HTERT RPE-1 (cell line): Measurements from ENCODE around the gene TEX12.
"Not testable (repeated sequence)": the region's sequence is repeated elsewhere in the genome, so short reads cannot be mapped to it uniquely, and the experiment has no call there.

Experiments
- in situ Hi-C: fragments of 300-500 bp; cut with MboI; formaldehyde crosslinking; loops from 4 replicates; pipeline ENCODE4 v1.14.3; 2020; ENCODE audit warnings: low sequenced_read_pairs

The TEX12 gene

DNA sequence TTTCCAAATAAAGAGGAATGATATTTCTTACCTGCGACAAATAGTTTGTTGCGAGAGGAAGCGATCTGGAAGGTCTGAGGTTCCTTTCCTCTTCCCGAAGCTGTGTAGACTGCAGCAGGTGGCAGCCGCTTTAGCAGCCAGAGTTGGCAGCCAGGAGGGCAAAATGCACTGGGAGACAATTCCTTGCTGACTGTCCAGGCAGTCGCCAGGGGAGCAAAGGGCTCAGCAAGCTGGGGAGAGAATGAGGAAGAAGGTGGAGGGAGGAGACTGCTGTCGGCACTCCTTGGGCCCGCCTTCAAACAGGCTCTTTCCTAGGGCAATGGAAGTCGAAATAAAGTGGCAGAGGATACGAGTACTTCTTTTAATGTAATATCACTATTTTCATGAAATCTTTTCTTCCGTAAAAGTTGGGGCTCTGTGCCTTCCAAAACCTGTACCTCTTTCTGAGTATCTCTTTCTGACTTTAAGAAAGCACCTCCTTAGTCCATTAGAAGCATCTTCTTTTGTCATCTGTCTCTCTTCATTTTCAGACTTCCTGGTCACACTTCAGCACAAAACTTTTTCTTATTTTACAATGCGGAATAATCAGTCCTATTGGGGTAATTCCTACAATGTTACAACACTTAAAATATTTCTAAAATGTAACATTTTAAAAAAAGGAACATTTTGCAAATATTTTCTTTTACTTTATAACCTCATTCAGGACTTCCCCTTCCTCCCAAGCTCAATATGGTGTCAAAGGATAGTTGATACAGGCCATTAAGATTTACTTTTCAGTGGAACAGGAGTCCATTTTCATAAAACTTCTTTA lies 3.1 kb upstream of the TEX12 start, which contains the start of gene IL18:
TSS of gene IL18 (minus strand) at position 220 of the 811 bp plus-strand sequence. CDS start 9,041 bp downstream, outside the sequence.
- in situ Hi-C loops, result no loop called here

DNA sequence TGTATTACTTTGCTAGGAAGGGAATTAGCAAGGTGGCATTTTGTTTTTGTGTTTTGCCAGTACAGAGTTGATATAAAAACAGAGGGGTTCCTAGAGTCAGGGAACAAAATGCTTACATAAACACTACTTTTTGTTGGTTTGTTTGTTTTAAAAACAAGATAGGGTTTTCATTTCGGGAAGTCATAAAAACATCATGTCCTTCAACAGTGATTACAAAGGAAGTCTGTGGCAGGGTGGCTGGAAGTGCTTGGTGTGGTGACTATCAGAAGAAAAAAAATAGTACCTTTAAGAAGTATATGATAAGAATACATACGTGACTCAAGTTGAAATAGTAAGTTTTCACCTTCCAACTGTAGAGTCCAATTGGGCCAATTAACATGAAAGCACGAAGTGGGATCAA lies 2.1 kb upstream of the TEX12 start:
- in situ Hi-C loops, result no loop called here

DNA sequence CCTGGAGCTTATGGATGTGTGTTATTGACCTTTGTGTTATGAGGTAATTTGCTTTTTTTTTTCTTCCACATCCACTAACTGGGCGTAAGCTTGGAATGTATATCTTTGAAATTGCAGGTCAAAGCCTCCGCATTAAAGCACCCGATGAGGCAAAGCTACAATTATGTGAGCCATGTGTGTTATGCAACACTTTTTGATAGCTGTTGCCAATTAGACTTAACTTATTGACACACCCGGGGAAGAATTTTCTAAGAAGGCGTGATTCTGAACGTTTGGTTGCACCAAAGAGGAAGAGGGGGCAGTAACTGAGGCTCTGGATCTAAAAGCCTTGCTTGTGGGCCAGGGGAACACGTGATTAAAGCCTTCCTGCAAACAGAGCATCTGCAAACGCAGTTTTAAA lies 610 bp upstream of the TEX12 start:
- in situ Hi-C loops, result no loop called here

DNA sequence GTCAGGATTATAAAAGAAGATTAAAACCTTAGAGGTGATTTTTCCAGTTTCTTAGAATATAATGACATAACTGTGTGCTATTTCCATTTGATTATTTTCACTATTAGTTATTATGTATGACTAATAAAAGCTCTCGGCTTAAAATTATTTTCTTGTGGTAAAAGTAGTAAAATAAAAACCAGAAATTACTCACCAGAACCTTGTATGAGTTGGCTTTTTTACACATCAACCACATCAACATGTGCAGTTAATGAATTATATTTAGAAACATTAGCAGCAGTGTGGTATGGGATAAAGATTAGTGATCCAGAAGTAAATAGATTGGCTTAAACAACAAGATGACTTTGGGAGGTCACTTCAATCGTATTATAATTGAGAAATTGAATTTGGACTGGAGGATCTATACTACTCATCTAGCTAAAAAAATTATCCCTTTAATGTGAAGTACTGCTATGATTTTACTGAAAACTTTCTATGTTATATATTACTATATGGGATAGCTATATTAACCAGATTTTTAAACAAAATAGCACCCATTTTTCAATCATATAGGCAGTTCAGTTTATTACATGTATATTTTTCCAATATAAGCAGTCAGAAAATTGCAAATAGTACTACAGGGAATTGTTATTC lies 5.3 kb downstream of the TEX12 start:
- in situ Hi-C loops, result no loop called here

DNA sequence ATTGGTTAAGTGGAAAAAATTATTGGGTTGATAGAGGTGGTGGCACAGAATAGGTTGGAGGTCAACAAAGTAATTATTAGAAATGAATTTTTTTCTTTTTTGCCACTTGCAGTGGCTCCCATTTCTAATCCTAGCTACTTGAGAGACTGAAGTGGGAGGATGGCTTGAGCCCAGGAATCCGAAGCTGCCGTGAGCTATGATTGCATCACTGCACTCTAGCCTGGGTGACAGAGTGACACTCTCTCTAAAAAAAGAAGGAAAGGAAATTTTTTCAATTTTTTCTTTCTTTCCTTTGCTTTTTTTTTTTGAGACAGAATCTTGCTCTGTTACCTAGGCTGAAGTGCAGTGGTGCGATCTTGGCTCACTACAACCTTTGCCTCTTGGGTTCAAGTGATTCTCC lies 6.0 kb downstream of the TEX12 start:
- in situ Hi-C loops, result no loop called here

DNA sequence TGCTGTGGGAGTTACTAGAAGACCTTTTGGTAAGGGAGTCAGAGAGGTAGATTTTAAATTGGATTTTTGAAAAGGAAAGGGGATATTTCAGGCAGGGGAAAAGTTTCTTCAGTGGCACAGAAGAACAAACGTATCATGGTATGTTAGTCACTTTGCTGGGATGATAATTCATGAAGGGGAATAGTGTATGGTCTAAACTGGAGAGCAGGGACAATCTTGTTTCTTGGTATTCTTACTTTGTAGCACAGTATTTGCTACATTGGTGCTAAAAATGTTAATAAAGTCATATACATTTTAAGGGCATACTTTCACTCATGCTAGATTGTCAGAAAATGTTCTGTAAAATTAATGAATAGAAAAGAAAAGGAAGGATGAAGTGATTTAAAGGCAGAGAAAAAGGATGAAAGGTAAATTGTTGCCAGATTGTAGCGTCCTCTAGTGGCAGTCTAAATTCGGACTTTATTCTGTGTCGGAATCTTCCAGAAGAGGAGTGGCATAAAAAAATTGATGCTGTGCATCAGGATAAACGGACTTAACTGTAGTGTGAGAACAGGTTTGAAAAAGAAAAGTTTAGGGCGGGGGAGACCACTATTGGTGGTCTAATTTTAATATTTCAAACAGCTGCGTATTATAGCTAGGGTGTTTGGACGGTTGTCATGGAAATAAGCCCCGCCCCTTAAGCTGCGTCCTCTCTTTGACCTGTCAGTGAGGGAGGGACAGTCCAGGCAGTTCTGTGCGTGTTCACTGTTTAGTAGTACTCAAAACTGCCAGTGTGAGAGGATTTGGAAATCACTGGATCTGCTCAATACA lies 7.8 kb downstream of the TEX12 start, which contains the start of gene BCO2:
TSS of gene BCO2 (plus strand) at position 724 of the 810 bp plus-strand sequence. CDS start 90 bp downstream, outside the sequence.
- in situ Hi-C loops, result no loop called here

DNA sequence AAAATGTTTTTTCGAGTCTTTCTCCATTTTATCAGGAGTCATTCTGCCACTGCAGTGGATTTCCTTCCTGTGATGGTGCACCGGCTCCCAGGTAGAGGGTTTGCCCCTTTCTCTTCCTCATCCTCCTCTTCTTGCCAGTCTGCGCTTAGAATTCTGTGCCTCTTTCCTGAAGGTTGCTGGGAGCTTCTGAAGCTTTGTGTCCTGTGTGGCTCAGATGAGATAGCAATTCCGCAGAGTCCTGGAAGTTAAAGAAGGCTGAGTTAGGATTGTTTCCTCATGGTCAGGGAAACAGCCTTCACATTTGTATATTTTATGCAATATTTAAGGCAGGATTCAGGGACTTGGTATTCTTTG lies 8.4 kb downstream of the TEX12 start:
- in situ Hi-C loops, result no loop called here

DNA sequence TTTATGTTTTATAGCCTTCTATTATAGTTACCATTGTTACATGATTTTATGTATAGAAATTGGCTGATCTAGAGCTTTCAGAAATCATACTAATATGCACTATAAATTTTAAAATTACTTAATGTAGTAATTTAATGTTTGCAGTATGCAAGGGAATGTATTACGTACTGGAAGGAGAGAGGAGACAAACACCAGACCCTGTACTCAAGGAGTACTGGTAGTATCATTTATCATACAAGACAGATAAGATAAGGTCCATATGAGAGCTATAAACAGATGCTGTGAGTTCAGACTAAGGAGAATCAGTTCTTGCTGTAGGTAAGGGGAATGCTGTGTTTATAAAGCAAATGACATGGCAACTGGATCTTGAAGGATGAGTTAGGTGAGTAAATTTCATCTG lies 8.9 kb downstream of the TEX12 start:
- in situ Hi-C loops, result no loop called here

DNA sequence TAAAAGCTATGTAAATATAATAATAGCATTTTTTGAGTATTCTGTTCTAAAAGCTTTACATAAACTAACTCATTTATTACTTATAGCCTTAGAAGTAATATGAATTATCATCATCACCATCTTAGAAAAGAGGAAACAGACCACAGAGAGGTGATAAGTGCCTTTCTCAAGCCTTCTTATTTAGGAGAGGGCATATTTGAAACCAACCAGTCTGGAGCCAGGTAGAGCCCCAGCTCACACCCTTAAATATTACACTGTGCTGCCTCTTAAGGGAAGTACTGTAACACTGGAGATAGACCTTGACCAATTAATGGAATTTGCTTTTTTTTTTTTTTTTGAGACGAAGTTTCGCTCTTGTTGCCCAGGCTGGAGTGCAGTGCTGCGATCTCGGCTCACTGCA lies 10.4 kb downstream of the TEX12 start:
- in situ Hi-C loops, result no loop called here

DNA sequence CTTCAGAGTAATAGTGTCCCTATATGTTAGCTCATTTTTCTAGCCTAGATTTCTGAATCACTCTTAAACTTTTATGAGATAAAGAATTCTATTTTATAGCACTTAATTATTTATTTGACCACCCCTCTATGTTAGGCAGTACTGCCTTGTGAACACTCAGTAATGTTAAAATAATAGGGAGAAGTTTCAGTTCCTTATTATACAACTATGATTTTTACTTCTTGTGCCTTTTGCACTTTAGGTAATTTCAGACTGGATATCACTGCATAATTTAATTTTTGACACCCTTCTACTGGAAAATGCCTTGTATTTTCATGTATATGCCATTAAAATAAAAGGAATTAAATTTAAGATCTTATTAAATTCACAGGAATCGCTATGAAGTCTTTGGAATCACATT lies 11.3 kb downstream of the TEX12 start:
- in situ Hi-C loops, result no loop called here

DNA sequence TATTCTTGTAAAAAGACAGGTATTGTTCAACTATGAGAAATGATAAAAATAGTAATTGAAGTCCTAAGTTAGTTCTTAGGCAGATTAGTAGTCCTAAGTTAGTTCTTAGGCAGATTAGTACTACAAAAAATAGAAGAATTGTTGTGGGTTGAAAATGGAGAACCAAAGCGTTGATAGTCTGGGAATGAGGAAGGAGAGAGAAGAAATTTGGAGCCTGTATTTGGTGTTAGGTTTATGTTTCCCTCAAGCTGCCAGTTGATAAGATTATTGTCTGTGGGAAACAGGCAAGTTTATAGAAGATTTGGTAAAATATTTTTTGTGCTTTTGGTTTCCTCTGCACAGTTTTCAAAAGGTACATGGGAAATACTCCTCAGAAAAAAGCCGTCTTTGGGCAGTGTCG lies 11.8 kb downstream of the TEX12 start:
- in situ Hi-C loops, result no loop called here

DNA sequence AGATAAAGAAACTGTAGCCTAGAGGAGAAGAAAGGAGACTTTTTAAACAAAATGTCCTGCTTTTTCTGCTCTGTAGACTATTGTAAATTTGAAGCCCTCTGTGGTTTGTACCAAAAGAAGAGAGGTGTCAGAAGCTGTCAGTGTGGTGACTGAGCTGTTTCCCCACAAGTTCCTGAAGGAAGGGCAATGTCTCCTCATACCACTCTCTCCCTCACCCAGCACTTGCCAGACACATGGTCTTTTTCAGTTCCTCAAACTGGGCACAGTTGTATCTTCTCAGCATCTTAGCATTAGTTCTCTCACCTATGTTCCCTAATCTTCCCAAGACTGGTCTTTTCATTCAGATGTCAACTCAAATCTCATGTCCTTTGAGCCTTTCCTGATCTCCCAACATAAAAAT lies 12.4 kb downstream of the TEX12 start:
- in situ Hi-C loops, result no loop called here

DNA sequence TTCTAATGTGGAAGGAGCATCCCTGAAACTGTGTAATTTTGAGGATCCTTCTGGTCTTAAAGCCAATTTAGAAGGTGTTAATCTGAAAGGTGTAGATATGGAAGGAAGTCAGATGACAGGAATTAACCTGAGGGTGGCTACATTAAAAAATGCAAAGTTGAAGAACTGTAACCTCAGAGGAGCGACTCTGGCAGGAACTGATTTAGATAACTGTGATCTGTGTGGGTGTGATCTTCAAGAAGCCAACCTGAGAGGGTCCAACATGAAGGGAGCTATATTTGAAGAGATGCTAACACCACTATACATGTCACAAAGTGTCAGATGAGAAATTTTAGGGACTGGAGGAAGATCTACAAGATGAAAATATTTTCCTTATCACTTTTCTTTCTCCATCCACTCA lies 15.7 kb downstream of the TEX12 start:
- in situ Hi-C loops, result no loop called here

DNA sequence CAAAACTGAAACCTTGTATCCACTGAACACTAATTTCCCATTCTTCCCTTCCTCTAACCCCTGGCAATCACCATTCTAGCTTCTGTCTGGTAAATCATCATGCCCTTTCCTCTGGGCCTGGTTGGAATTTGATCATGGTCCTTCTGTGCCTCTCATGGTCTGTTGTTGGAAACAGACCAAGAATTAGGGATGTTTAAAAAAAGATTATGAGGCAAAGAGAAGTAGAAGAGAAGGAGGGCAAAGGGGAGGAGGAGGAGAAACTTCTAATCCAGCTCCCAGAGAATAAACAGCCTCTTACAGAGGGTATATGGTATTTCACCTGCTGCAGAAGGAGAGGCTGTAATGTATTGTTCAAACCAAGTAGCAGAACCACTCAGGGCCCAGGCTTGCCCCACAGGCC lies 18.7 kb downstream of the TEX12 start:
- in situ Hi-C loops, result no loop called here

DNA sequence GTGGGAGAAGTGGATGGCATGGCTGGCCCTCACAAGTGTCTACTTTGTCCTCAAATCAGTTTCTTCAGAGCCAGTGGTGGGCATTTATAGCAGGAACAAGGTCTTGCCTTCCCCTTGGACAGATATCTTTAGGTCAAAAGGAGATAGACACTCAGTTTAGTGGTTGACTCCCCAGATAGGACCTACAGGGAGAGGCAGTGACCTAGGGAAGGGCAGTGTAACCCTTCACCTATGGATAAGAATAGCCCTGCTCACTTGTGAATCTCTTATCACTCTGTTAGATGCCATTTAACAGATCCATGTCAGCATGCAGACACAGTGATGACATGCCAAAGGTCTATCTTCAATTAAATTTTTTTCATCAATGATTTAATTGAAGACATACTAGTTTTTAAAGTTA lies 19.1 kb downstream of the TEX12 start:
- in situ Hi-C loops, result no loop called here

DNA sequence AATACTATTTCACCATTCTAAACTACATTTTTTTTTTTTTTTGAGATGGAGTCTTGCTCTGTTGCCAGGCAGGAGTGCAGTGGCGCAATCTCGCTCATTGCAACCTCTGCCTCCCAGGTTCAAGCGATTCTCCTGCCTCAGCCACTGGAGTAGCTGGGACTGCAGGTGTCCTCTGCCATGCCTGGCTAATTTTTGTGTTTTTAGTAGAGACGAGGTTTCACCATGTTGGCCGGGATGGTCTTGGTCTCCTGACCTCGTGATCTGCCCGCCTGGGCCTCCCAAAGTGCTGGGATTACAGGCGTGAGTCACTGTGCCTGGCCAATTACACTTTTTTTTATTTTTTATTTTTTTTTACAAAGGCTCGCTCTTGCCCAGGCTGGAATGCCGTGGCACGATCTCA lies 27.9 kb downstream of the TEX12 start:
- in situ Hi-C loops, result not testable (repeated sequence)

DNA sequence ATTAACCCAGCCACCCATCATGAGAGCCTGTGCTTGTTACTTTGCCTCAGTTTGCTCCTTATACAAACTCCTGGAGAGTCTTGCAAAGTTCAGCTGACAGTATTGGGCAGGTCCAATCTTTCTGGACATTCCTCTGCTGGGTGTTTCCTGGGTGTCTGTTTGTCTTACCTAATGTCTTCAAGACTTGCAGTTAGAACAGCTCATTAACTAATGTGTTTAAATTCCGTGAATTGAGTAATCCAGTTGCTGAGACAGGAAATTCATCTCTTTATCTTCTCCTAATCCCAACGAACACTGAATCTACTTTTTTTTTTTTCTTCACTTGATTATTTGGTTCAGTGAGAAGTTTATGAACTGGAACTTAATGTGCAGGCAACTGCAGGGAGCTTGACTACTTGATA lies 28.8 kb downstream of the TEX12 start:
- in situ Hi-C loops, result no loop called here

DNA sequence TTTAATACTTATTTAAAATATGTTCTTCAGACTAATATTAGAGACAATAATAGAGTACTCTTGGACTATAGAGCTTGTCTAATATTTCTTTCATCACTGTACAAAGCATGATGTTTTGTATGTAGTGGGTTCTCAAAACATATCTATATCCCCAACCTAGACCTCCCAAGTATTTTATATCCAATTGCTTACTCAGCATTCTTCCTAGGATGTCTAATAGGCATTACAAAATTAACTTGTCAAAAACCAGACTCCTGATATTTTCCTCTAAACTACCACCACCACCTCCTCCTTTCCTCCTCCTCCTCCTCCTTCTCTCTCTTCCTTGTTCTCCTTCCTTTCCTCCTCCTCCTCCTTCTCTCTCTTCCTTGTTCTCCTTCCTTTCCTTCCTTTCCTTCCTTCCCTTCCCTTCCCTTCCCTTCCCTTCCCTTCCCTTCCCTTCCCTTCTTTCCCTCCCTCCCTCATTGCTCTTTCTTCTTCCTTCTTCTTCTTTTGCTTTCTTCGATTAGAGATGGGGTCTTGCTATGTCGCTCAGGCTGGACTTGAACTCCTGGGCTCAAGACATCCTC lies 29.4 kb downstream of the TEX12 start:
- in situ Hi-C loops, result no loop called here

DNA sequence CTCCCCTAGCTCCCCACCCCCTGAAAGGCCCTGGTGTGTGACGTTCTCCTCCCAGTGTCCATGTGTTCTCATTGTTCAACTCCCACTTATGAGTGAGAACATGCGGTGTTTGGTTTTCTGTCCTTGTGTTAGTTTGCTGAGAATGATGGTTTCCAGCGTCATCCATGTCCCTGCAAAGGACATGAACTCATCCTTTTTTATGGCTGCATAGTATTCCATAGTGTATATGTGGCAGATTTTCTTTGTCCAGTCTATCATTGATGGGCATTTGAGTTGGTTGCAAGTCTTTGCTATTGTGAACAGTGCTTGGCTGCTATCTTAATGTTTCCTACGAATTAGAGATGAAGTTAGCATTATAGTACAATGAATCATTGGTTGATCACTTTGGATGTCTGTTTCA lies 31.9 kb downstream of the TEX12 start:
- in situ Hi-C loops, result not testable (repeated sequence)

DNA sequence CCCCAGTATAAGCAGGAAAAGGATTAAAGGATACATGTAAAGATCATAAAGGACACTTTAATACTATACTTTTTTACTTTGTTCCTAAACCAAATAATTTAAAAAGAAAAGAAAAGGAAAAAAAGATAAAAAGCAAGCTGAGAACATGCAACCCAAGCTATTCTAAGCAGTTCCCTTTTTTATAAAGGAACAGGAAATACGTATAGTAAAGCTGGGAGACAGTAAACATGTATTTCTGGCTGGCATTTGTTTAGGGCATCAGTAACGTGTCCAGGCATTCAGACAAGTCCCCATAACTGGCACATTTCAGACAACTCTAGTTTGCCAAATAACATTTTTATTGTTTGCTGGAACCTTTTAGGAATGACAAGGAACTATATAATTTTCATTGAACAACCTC lies 33.1 kb downstream of the TEX12 start:
- in situ Hi-C loops, result no loop called here

DNA sequence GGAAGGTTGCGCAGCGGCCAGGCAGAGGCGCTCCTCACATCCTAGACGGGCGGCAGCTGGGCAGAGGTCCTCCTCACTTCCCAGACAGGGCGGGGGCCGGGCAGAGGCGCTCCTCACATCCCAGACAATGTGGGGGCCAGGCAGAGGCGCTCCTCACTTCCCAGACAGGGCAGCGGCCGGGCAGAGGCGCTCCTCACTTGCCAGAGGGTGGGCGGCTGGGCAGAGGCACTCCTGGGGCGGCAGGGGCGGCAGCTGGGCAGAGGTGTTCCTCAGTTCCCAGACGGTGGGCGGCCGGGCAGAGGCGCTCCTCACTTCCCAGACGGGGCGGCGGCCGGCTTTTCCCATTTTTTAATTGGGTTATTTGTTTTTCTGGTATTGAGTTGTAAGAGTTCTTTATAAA lies 38.9 kb downstream of the TEX12 start:
- in situ Hi-C loops, result no loop called here
